Stimulated activated CD8-positive, alpha-beta memory T cell treated with anti-CD3 and anti-CD28 coated beads, Interleukin-15, amount 100 ng/mL, for 4 hours (primary cell): ENCODE results near the gene CDKN2A.
"Not testable (repeated sequence)": the region's sequence is repeated elsewhere in the genome, so short reads cannot be mapped to it uniquely, and the experiment has no call there.

Experiments used
- DNase-seq, 2 donors: peaks; one replicate each; pipeline ENCODE4 v3.0.0-alpha.2; 2020; ENCODE audit warnings: low read depth in 2 of 2

The CDKN2A gene

GRCh38 chr9:21982391-21982790 is 11.8 kb downstream of the CDKN2A start:
- no peak for DNase-seq

- DNase-seq: no peak
Measured at GRCh38 chr9:21976334-21976875, 17.8 kb downstream of the CDKN2A start.

GRCh38 chr9:21974722-21975409 is 19.3 kb downstream of the CDKN2A start:
- DNase-seq: no peak

GRCh38 chr9:21974343-21974721 is 19.9 kb downstream of the CDKN2A start:
- no peak for DNase-seq

GRCh38 chr9:21972361-21972760 is 21.8 kb downstream of the CDKN2A start:
- DNase-seq: no peak

GRCh38 chr9:21970800-21971640 is 23.2 kb downstream of the CDKN2A start:
- no peak for DNase-seq

- DNase-seq: no peak
Measured at GRCh38 chr9:21969951-21970799, 24.0 kb downstream of the CDKN2A start.

- DNase-seq: no peak
Measured at GRCh38 chr9:21969011-21969940, 24.9 kb downstream of the CDKN2A start.

GRCh38 chr9:21968331-21969010 is 25.7 kb downstream of the CDKN2A start:
- DNase-seq: no peak

- no peak for DNase-seq
Measured at GRCh38 chr9:21967702-21968101, 26.5 kb downstream of the CDKN2A start.

GRCh38 chr9:21967169-21967568 is 27.0 kb downstream of the CDKN2A start:
- no peak for DNase-seq

- DNase-seq: no peak
Measured at GRCh38 chr9:21966140-21966851, 27.9 kb downstream of the CDKN2A start.

GRCh38 chr9:21965401-21965951 is 28.7 kb downstream of the CDKN2A start:
- no peak for DNase-seq

GRCh38 chr9:21964925-21965385 is 29.2 kb downstream of the CDKN2A start:
- peak; percentile 18 to 41 for DNase-seq

- DNase-seq: no peak
Measured at GRCh38 chr9:21961569-21961968, 32.6 kb downstream of the CDKN2A start.

GRCh38 chr9:21959268-21959667 is 34.9 kb downstream of the CDKN2A start:
- not testable (repeated sequence) for DNase-seq

- no peak for DNase-seq
Measured at GRCh38 chr9:21958833-21959232, 35.4 kb downstream of the CDKN2A start.

- DNase-seq: no peak
Measured at GRCh38 chr9:21945606-21946005, 48.6 kb downstream of the CDKN2A start.

- DNase-seq: no peak
Measured at GRCh38 chr9:21943464-21943863, 50.7 kb downstream of the CDKN2A start.
